ENCODE data around the gene SCYGR3.
"Not testable (repeated sequence)": the region's sequence is repeated elsewhere in the genome, so short reads cannot be mapped to it uniquely, and the experiment has no call there.

Gene SCYGR3

GRCh38 chr2:227615906-227616305 lies 1.3 kb upstream of the SCYGR3 start:
- no peak for DNase-seq
- intact Hi-C loops (cut with DNase I) = no loop called here

- intact Hi-C loops (cut with DNase I) = no loop called here
- DNase-seq = no peak
Observed at GRCh38 chr2:227615181-227615580, 541 bp upstream of the SCYGR3 start.

GRCh38 chr2:227614246-227614645 lies 394 bp downstream of the SCYGR3 start:
- no peak for DNase-seq
- intact Hi-C loops (cut with DNase I) = no loop called here

- intact Hi-C loops (cut with DNase I) = no loop called here
- no peak for DNase-seq
Observed at GRCh38 chr2:227613272-227613660, 1.4 kb downstream of the SCYGR3 start.

GRCh38 chr2:227612546-227613271 lies 1.9 kb downstream of the SCYGR3 start:
- DNase-seq = no peak
- intact Hi-C loops (cut with DNase I) = no loop called here

GRCh38 chr2:227610123-227610522 lies 4.5 kb downstream of the SCYGR3 start:
- intact Hi-C loops (cut with DNase I) = no loop called here
- no peak for DNase-seq

GRCh38 chr2:227608561-227609338 lies 5.9 kb downstream of the SCYGR3 start:
- peak in 2 of 42 donors; percentile 6 to 13 for DNase-seq
- intact Hi-C loops (cut with DNase I) = no loop called here

GRCh38 chr2:227607941-227608340 lies 6.7 kb downstream of the SCYGR3 start:
- intact Hi-C loops (cut with DNase I) = no loop called here

GRCh38 chr2:227606476-227606875 lies 8.2 kb downstream of the SCYGR3 start:
- DNase-seq = no peak
- intact Hi-C loops (cut with DNase I) = no loop called here

More at GRCh38 chr2:227607941-227608340, 6.7 kb downstream of the SCYGR3 start:
- DNase-seq = no peak

- no peak for DNase-seq
- intact Hi-C loops (cut with DNase I) = no loop called here
Observed at GRCh38 chr2:227602358-227602757, 12.3 kb downstream of the SCYGR3 start.

- DNase-seq; intact Hi-C loops (cut with DNase I): not testable (repeated sequence)
Observed at GRCh38 chr2:227598835-227599503, 15.7 kb downstream of the SCYGR3 start, which contains the start of gene SCYGR2. SCYGR2 (plus strand) TSS chr2:227598893; CDS start chr2:227598893, 0 bp downstream.

- intact Hi-C loops (cut with DNase I) = no loop called here
- no peak for DNase-seq
Observed at GRCh38 chr2:227597998-227598397, 16.6 kb downstream of the SCYGR3 start.

- intact Hi-C loops (cut with DNase I) = no loop called here
- no peak for DNase-seq
Observed at GRCh38 chr2:227597036-227597435, 17.6 kb downstream of the SCYGR3 start.

GRCh38 chr2:227595797-227596196 lies 18.8 kb downstream of the SCYGR3 start:
- intact Hi-C loops (cut with DNase I) = no loop called here
- DNase-seq = no peak

- no peak for DNase-seq
- intact Hi-C loops (cut with DNase I) = no loop called here
Observed at GRCh38 chr2:227592694-227593387, 21.8 kb downstream of the SCYGR3 start.

GRCh38 chr2:227582369-227582768 lies 32.3 kb downstream of the SCYGR3 start:
- DNase-seq = no peak
- intact Hi-C loops (cut with DNase I) = no loop called here

- no peak for DNase-seq
- intact Hi-C loops (cut with DNase I) = no loop called here
Observed at GRCh38 chr2:227579791-227580190, 34.8 kb downstream of the SCYGR3 start.

GRCh38 chr2:227578642-227579041 lies 36.0 kb downstream of the SCYGR3 start:
- intact Hi-C loops (cut with DNase I) = no loop called here
- DNase-seq = no peak

- intact Hi-C loops (cut with DNase I) = no loop called here
- DNase-seq = no peak
Observed at GRCh38 chr2:227577555-227577954, 37.1 kb downstream of the SCYGR3 start.

Data from head of caudate nucleus (tissue), 42 donors.